ENCODE measurements around the gene ZNF146.

GRCh38 chr19:36214386-36215275 lies at the start of gene ZNF146, which contains the start of gene ZNF565:
- TF ChIP-seq EZH2 (IDR thresholded peaks at IDR 0.05; ENCODE audit: insufficient read depth, poor library complexity, severe bottlenecking) = no peak
- no peak for TF ChIP-seq EZH2phosphoT487 (IDR thresholded peaks at IDR 0.05; ENCODE audit: insufficient read depth, low read depth)

Measured in GM23248 (cell line).